Pons (tissue), 1 donor: Measurements from ENCODE around the gene STK33.

ENCODE experiments used
- DNase-seq: peaks from one replicate; pipeline ENCODE4 v3.0.0-alpha.2; 2016; ENCODE audit warnings: low spot score

Gene STK33

DNA sequence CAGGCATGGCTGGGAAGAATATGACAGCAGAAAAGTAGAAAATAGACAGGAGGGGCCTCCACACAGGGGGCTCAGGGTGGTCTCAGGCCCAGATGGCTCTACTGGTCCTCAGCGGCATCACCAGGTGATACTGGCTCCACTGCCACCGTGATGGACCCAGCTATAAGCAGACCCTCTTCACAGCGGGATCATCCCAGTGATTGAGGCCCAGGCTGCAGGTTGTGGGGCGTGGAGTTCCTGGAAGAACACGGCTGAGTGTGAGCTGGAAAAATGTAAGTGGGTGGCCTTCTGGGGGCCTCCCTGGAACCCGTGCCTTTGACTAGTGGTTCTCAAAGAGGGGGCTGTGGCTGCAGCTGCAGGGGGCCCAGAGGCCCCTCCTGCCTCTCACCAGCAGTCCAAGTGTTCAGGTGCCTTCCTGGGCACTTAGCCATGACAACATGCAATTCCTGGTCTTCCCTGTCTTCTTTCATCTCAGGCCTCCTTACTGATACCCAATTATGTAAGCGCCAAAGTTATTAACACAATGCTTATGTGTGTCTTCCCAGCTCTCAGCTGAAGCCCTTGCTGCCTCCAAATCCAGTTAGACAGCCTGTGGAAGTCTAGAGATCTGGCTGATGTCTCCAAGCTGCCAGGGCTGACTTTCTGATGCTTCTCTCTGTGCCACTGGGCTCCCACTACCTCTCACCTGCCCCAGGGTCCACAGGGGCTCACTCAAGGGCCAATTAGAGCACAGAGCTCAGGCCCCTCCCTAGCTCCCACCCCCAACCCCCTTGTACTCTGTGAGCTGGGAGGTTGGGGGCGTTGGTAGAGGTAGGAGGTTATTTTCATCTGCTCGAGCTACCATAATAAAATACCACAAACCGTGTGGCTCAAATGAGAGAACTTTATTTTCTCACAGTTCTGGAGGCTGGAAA is 220.3 kb downstream of the STK33 start:
- no peak for DNase-seq

DNA sequence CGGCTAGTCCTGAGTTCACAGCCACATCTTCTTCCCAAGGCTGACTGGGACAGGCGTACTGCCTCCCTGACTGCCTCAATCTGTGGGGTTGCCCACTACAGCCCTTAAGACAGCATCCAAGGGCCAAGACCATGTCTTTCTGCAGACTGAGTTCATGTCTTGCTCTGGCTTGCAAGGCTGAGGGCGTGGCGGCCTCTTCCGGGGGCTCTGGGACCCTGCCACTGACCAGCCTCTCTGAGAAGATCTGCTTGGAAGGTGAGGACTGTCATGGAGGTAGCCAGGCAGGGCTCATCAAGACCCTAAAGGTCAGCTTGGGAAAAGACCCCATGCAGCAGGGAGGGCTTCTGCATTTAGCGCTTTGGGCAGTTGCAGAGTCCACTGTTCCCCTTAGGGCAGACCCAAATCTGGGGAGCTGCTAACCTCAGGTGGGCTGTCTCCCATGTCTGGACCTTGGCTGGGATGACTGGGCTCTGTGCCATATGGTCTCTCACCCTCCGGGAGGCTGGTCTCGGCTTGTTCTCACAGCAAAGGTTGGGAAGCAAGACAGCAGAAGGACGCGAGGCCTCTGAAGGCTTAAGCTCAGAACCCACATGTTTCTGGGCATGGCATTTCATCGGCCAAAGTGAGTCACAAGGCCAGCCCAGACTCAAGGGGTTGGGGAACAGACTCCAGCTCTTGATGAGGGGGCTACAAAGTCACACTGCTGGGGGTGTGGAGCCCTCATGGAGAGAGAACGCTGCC is 221.2 kb downstream of the STK33 start:
- no peak for DNase-seq

GRCh38 chr11:8371516-8371884 is 222.5 kb downstream of the STK33 start:
- no peak for DNase-seq

- DNase-seq: no peak
Observed at GRCh38 chr11:8370812-8371515, 223.1 kb downstream of the STK33 start.

DNA sequence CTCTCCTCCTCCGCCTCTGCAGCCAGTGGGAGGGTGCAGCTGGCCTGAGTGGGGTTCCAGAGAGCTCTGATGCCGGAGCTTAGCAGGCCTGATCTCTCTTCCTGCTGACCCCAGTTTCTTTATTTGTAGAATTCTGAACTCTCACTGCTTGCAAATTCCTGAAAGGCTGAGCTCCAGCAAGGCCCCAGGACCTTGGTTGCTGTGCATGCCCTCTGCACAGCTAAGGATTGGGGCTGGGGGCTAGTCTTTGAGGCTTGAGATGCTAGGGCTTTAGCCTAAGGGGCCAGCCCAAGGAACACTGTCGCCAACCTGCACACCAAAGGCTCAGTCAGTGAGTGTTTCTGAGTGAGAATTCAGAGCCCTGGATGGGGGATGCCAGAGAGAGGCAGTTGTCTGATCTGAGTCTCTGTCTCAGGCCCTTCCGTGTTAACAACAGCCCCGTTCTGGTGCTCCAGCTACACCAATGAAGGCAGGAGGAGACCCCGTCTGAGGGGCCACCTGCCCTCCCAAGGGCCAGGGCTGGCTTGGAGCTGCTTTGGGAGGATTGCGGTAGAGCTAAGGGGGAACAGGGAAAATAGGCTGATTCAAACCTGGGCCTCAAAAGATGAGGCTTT is 224.3 kb downstream of the STK33 start:
- no peak for DNase-seq

DNA sequence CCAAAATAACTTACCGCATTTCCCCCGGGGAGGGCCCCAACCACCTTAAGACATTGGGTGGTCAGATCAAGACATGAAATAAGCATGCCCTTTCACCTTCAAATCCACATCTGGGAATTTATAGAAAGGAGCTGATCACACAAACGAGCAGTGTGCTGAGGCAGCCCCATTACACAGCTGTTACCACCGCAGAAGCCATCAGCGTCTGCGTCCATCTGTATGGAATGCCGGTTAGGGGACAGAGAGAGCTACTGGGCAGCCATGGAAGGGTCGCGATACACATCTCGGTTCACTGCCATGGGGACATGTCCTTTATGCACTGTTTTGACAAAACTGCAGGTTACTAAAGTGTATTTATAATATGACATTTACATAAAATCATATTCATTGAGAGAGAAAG is 225.3 kb downstream of the STK33 start:
- DNase-seq: no peak

DNA sequence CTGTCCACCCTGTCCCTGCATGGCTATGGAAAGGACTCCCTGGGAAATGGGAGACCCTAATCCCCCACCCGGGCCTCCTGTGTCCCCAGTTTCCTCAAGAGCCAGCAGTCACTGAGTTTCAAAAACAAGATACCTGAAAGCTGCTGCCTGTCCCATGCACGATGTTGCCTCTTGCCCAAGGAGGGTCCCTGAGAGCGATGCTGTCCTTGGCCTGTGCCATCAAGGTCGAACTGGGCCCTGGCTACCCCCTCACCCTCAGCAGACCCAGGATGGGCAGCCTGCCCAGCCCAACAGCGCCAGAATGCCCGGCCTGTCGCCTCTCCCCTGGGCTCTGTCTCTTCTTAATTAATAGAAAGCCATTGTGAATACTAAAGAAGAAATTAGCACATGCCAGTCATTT is 225.8 kb downstream of the STK33 start:
- no peak for DNase-seq

DNA sequence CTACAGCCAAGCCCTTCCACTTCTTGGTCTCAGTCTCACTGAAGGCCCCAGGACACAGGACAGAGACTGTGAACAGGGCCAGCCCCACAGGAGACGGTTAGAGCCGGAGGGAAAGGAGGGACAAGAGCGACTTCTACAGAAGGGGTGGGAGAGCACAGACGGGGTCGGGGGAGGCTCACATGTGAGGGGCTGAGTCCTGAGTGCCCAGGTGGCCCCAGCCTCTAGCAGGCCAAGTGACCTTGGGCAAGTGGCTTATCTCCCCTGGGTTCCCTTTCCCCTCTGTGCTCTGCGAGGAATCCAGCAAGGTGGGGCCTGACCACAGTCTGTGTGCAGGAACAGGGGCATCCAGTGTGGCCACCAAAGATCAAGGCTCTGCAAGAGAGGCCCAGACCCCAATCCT is 227.7 kb downstream of the STK33 start:
- no peak for DNase-seq

DNA sequence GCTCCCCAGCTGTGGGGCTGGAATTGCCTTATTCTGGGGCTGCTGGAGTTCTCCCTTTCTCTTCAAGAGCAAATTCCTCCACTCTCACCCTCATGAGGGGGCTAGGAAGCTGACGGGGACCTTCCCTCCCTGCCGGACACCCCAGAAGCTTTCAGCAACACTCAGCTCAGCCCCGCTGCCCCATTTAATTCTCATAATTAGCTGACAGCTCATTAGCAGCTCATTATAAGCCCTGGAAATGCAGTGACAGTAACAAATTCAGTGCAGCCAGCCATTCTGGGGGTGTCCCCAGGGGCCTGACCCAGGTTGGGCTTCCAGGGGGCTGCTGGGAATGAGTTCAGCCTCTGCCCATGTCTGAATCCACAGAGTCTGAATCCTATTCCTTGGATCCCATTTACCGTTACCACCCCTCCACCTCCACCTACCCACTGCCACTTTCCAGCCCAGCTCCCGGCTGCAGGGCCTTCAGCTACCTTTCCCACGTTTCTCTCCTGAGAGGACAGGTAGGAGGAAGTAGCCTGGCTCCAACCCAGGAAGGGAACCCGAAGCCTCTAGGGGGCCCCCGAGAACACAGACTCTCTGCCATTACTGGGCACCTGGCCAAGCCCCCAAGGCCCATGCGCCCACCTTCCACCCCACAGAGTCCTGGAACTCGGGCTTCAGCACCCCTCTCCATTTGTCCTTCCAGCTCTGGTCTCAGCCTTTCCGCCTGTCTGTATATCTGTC is 228.6 kb downstream of the STK33 start:
- no peak for DNase-seq

DNA sequence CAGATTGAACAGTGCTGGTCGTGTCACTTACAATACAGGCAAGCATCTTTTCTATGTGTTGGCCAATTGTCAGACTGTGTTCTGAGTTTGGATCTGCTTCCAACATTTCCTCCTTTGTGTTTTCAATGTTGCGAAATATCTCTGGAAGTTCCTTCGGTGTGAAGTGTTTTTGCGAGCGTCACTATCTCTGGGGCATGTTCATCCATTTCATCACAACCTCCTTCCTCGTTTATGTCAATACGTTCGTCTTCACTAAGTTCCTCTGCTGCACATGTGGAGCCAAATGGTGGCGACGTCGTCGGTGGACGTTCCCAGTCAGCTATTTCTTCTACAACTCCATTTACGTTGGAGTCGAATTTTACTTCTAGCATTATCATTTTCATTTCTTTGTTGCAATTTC is 230.1 kb downstream of the STK33 start:
- no peak for DNase-seq

- DNase-seq: no peak
Observed at GRCh38 chr11:8362899-8363298, 231.1 kb downstream of the STK33 start.

GRCh38 chr11:8362491-8362890 is 231.5 kb downstream of the STK33 start:
- DNase-seq: no peak

DNA sequence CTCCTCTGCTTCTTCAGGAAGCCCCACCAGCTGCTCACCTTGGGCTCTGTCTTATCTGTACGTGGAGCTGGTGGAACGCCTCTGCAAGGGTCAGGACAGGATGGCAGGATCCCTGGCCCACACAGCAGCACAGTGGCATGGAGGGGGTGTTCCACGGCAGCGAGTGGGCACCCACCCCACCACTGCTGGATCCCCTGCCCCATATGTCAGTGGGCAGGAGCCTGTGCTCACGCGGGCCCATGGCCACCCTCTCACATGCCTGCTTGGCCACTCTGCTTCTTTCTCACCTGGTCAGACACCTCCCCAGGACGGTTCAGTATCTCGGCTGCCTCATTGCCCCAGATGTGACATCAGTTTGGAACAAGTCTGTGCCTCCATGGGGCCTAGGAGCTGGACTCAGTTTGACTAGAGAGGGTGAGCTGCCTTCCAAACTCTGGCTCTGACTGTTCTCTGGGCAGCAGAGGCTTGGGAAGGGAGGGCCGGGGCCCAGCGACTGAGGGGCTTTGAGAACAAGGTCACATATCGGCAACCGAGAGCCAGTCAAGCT is 232.3 kb downstream of the STK33 start:
- DNase-seq: no peak

- no peak for DNase-seq
Observed at GRCh38 chr11:8361206-8361605, 232.8 kb downstream of the STK33 start.

DNA sequence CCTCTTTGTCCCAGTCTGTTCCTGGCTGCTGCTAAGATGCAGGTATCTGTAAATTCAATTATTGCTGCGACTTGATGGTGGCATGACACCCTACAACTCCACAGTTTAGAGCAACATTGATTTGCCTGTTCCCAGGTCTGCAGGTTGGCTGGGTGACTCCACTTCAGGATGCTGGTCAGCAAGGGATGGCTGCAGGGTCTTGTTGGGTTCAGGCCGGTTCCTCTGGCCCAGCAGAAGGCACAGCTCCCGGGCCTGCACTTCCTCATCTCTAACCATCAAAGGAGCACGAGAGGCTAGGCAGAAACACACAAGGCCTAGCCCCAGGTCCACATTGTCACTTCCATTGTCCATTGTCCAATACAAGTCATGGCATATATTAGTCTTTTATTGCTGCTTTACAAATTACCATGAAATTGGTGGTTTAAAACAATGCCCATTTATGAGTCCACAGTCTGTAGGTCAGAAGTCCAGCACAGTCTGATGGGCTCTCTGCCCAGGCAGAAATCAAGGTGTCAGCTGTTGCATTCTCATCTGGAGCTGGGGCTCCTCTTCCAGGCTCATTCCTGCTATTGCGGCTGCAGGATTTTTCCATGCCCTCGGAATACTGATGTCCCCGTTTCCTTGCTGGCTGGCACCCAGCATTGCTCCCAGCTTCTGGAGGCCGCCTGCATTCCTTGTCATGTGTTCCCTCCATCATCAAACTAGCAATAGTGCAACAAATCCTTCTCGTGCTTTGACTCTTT is 233.8 kb downstream of the STK33 start:
- DNase-seq: peak; percentile 45

GRCh38 chr11:8359521-8359920 is 234.5 kb downstream of the STK33 start:
- DNase-seq: no peak

DNA sequence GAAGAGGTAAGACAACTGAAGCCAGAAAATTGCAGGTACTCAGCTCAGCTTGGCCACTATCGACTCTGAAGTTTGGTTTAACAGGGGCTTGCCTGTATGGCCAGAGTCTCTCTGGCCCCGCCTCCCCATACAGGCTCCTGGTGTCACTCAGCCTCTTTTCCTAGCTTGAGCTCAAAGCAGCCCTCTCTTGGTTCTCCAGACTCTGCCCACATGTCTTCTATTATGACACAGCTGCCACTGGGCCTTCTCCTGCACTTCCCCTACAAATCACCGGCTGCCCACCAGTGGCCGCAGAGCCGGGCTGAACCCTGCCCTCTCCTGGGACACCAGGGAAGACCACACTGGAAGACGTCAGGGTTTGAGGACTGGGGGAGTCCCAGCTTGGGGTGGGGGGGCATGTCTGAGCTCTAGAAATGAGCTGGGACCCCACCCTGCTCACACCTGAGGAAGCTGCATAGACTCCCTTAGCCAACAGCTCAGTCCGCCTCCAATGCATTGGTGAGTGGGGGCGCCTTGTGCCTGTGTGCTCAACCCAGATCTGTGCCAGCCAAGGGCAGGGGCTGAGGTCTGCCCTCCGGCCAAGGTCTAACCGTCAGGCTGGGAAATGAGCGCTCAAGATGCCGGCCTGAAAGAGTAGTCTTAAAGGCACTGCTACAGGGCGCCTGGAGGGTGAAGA is 236.0 kb downstream of the STK33 start:
- DNase-seq: no peak

DNA sequence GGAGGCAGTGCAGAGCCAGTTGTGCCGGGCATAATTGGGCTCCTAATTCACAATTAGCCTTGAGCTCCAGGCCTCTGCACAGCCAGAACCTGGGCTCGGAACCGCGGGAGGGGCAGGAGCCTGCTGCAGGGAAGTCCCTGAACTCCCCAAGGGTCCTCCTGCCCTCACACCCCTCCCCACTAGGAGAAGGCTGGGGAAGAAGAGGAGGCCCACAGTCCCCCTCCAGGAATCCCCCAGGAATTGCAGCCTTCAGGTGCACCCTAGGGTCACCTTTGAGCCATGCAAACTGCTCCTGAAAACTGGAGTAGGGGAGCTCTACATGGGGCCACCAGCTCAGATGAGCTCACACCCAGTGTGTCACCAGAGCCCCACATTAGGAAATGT is 236.5 kb downstream of the STK33 start:
- no peak for DNase-seq

GRCh38 chr11:8356721-8357504 is 237.1 kb downstream of the STK33 start:
- DNase-seq: no peak
